ENCODE measurements around the gene KLHL15.

DNA sequence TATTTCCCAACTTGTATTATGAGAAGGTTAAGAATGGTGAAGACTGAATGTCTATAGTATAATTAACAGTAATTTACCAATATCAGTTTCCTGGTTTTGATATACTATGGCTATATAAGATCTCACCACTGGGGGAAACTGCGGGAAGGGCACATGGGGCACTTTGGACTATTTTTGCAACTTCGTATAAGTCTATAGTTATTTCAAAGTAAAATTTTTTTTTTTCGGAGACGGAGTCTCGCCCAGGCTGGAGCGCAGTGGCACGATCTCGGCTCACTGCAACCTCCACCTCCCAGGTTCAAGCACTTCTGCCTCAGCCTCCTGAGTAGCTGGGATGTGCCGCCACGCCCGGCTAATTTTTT is 73.1 kb downstream of the KLHL15 start:
- no peak for TF ChIP-seq POLR2AphosphoS5 (IDR thresholded peaks at IDR 0.05)
- TF ChIP-seq, protein P1, sequence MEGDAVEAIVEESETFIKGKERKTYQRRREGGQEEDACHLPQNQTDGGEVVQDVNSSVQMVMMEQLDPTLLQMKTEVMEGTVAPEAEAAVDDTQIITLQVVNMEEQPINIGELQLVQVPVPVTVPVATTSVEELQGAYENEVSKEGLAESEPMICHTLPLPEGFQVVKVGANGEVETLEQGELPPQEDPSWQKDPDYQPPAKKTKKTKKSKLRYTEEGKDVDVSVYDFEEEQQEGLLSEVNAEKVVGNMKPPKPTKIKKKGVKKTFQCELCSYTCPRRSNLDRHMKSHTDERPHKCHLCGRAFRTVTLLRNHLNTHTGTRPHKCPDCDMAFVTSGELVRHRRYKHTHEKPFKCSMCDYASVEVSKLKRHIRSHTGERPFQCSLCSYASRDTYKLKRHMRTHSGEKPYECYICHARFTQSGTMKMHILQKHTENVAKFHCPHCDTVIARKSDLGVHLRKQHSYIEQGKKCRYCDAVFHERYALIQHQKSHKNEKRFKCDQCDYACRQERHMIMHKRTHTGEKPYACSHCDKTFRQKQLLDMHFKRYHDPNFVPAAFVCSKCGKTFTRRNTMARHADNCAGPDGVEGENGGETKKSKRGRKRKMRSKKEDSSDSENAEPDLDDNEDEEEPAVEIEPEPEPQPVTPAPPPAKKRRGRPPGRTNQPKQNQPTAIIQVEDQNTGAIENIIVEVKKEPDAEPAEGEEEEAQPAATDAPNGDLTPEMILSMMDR (IDR thresholded peaks at IDR 0.05), result no peak
- no peak for TF ChIP-seq POLR2A (IDR thresholded peaks at IDR 0.05)
